IMR-90 (cell line): ENCODE data around the gene ANKHD1.

ENCODE experiments used
- BHLHE40 ChIP-seq: fragments of 150-350 bp; IDR thresholded peaks from 2 replicates; pipeline ENCODE4 v1.6.1; 2016; ENCODE audit warnings: mild to moderate bottlenecking, low read depth, low read length
- CEBPB ChIP-seq: IDR thresholded peaks from 2 replicates; pipeline ENCODE4 v1.6.1; 2012; ENCODE audit warnings: low read depth, low read length, improper control_type of control experiment
- FOS ChIP-seq: fragments of 150-350 bp; IDR thresholded peaks from 2 replicates; pipeline ENCODE4 v1.6.1; 2016; ENCODE audit warnings: low read depth, low read length
- MAFK ChIP-seq: IDR thresholded peaks from 2 replicates; pipeline ENCODE4 v1.6.1; 2012; ENCODE audit warnings: low read depth, low read length, improper control_type of control experiment
- MXI1 ChIP-seq: IDR thresholded peaks from 2 replicates; pipeline ENCODE4 v1.6.1; 2012; ENCODE audit warnings: low read depth, mild to moderate bottlenecking, low read length, moderate library complexity, borderline replicate concordance
- POLR2A ChIP-seq: IDR thresholded peaks from 2 replicates; pipeline ENCODE4 v1.6.1; 2012; ENCODE audit warnings: mild to moderate bottlenecking, low read depth, low read length
- RAD21 ChIP-seq: IDR thresholded peaks from 2 replicates; pipeline ENCODE4 v1.6.1; 2012; ENCODE audit warnings: low read length, improper control_type of control experiment
- RCOR1 ChIP-seq: IDR thresholded peaks from 2 replicates; pipeline ENCODE4 v1.6.1; 2012; ENCODE audit warnings: mild to moderate bottlenecking, low read length, improper control_type of control experiment; ENCODE audit not compliant: insufficient replicate concordance
- RFX5 ChIP-seq: IDR thresholded peaks from 2 replicates; pipeline ENCODE4 v1.8.0; 2012; ENCODE audit warnings: low read depth, mild to moderate bottlenecking, low read length, moderate library complexity
- SMC3 ChIP-seq: fragments of 150-350 bp; IDR thresholded peaks from 2 replicates; pipeline ENCODE4 v1.6.1; 2016; ENCODE audit warnings: low read depth, mild to moderate bottlenecking, antibody characterized with exemption, low read length, moderate library complexity
- TF ChIP-seq, protein P1 (sequence below): conservative IDR thresholded peaks from 2 replicates; pipeline ENCODE4 v1.5.1; 2012; ENCODE audit warnings: mild to moderate bottlenecking, low read depth, low read length, improper control_type of control experiment
- TF ChIP-seq, protein P2 (sequence below): fragments of 150-350 bp; IDR thresholded peaks from 2 replicates; pipeline ENCODE4 v1.6.1; 2016; ENCODE audit warnings: low read depth, mild to moderate bottlenecking, low read length, moderate library complexity, borderline replicate concordance
- TF ChIP-seq, protein P3 (sequence below): fragments of 150-350 bp; IDR thresholded peaks from 2 replicates; pipeline ENCODE4 v1.6.1; 2017; ENCODE audit warnings: mild to moderate bottlenecking, antibody characterized with exemption, low read length, low read depth

DNA sequence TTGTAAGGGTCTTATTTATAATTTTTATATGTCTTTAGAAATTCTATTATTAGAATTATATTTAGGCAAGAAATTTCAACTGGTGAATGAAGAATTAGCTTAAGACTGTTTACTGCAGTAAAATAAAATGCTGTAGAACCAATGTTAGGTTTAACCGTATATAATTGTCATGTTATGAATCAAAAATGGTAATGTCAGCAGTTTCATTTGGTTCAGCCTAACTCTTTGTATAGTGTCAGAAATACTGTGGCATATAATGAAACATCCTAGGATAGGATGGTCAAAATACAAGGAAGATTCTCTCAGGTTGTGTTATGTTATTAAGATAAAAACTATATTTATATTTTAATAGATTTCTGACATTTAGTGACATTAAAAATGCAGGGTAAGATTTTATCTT, 81.4 kb downstream of the ANKHD1 start:
- TF ChIP-seq, protein P1, sequence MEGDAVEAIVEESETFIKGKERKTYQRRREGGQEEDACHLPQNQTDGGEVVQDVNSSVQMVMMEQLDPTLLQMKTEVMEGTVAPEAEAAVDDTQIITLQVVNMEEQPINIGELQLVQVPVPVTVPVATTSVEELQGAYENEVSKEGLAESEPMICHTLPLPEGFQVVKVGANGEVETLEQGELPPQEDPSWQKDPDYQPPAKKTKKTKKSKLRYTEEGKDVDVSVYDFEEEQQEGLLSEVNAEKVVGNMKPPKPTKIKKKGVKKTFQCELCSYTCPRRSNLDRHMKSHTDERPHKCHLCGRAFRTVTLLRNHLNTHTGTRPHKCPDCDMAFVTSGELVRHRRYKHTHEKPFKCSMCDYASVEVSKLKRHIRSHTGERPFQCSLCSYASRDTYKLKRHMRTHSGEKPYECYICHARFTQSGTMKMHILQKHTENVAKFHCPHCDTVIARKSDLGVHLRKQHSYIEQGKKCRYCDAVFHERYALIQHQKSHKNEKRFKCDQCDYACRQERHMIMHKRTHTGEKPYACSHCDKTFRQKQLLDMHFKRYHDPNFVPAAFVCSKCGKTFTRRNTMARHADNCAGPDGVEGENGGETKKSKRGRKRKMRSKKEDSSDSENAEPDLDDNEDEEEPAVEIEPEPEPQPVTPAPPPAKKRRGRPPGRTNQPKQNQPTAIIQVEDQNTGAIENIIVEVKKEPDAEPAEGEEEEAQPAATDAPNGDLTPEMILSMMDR: no peak
- TF ChIP-seq POLR2A (no peak), CEBPB (no peak), RFX5 (no peak), BHLHE40 (no peak), MXI1 (no peak), RCOR1 (no peak), RAD21 (no peak), MAFK (peak; percentile 80), FOS (no peak), SMC3 (no peak)
- TF ChIP-seq, protein P2, sequence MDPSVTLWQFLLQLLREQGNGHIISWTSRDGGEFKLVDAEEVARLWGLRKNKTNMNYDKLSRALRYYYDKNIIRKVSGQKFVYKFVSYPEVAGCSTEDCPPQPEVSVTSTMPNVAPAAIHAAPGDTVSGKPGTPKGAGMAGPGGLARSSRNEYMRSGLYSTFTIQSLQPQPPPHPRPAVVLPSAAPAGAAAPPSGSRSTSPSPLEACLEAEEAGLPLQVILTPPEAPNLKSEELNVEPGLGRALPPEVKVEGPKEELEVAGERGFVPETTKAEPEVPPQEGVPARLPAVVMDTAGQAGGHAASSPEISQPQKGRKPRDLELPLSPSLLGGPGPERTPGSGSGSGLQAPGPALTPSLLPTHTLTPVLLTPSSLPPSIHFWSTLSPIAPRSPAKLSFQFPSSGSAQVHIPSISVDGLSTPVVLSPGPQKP: no peak
- TF ChIP-seq, protein P3, sequence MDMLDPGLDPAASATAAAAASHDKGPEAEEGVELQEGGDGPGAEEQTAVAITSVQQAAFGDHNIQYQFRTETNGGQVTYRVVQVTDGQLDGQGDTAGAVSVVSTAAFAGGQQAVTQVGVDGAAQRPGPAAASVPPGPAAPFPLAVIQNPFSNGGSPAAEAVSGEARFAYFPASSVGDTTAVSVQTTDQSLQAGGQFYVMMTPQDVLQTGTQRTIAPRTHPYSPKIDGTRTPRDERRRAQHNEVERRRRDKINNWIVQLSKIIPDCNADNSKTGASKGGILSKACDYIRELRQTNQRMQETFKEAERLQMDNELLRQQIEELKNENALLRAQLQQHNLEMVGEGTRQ: no peak
